ENCODE data around the gene IDH3G. TPM values are rescaled to one million over a fixed set of nuclear protein-coding genes. Genes with fewer than 3 reads are reported as not detected.

IDH3G gene
- total and polyA plus RNA-seq, 2 of the 8 experiments (the other 6 are each of a cell fraction or from before 2014, with no cell fraction given): 39.4 to 66.7 TPM

GRCh38 chrX:153804621-153805020, 10.4 kb upstream of the IDH3G start:
- H3K27me3 ChIP-seq (replicated peaks in 1 of 4; ENCODE audit: control insufficient read depth in 3 of 4, extremely low read depth in 1 of 4, insufficient read depth in 3 of 4, low read length in 3 of 4): no peaks in the 10 kb centered on the region
- H3K9ac ChIP-seq (replicated peaks in 1 of 4; ENCODE audit: extremely low read depth in 1 of 4, low read depth in 3 of 4, low read length in 3 of 4): no peak overlapping the region
- no peak overlapping the region for H2BK12ac ChIP-seq (ENCODE audit: low read depth, low read length)
- H4K20me1 ChIP-seq (replicated peaks in 1 of 2; ENCODE audit: control insufficient read depth in 1 of 2, insufficient read depth in 2 of 2, low read length in 2 of 2): peaks cover 2 to 15% of the 10 kb centered on the region in 2 experiments
- H3K23me2 ChIP-seq (ENCODE audit: low read depth, low read length): no peaks in the 10 kb centered on the region
- ChIA-PET POLR2A (ENCODE audit: partially characterized antibody) (interaction anchor here (0.8 to 5.4 kb wide), 5 partner anchors 9 to 78 kb away, joined by 3 to 22 read pairs (median 4); partner anchors contain the start of genes IDH3G and SSR4), CTCF (ENCODE audit: partially characterized antibody) (interaction anchor here (0.6 to 0.7 kb wide), 3 partner anchors 14 to 48 kb away, joined by 3 read pairs; no protein-coding TSS in a partner anchor)
- no peak overlapping the region for H2BK120ac ChIP-seq (replicated peaks; ENCODE audit: low read depth, low read length)
- H2BK5ac ChIP-seq (ENCODE audit: low read depth, low read length): no peak overlapping the region
- no peak overlapping the region for H3K18ac ChIP-seq (ENCODE audit: extremely low read depth, low read length)
- H3K4ac ChIP-seq (replicated peaks; ENCODE audit: insufficient read length, low read depth, low read length): no peak overlapping the region
- H4K91ac ChIP-seq (replicated peaks; ENCODE audit: insufficient read length, low read length): no peak overlapping the region
- no peak overlapping the region for H3K27ac ChIP-seq (ENCODE audit: low read depth, low read length)
- DNase-seq (ENCODE audit: low read depth in 1 of 2, low spot score in 2 of 2): no peak
- peaks cover 0 to 21% (median 0%) of the 10 kb centered on the region in 4 experiments; a peak in 2 of 8 replicates for H3K36me3 ChIP-seq (ENCODE audit: control insufficient read depth in 2 of 4, insufficient read depth in 4 of 4, low read length in 3 of 4)
- peaks cover 3% of the 10 kb centered on the region for H3K79me1 ChIP-seq (ENCODE audit: low read depth, low read length)
- H3K14ac ChIP-seq (ENCODE audit: insufficient read length): no peak overlapping the region
- H3K9me3 ChIP-seq (ENCODE audit: insufficient read depth in 2 of 2, low read depth in 1 of 2, low read length in 1 of 2): no peaks in the 10 kb centered on the region
- H3K4me1 ChIP-seq (replicated peaks in 1 of 4; ENCODE audit: control insufficient read depth in 3 of 4, insufficient read depth in 4 of 4, low read length in 3 of 4): peaks cover 0 to under 1% (median 0%) of the 10 kb centered on the region in 4 experiments; a peak in 1 of 7 replicates
- WGBS, 2 experiments (ENCODE audit: extremely low coverage in 1 of 2, insufficient coverage in 1 of 2, insufficient read length in 1 of 2, insufficient replicate concordance in 2 of 2, low coverage in 1 of 2, low lambda C conversion rate in 2 of 2, missing lambda C conversion rate in 1 of 2): 92% methylated on average over 5 of the region's 25 CpGs; no CpG with 5 or more reads in 1 of the 2 experiments
- no peak overlapping the region for H3K56ac ChIP-seq (replicated peaks; ENCODE audit: insufficient read length, low read depth, low read length)
- no peak overlapping the region for H3K4me3 ChIP-seq (ENCODE audit: extremely low read depth in 1 of 4, insufficient read depth in 2 of 4, low read depth in 3 of 4, low read length in 4 of 4)
- peaks cover 0 to 22% of the 10 kb centered on the region in 2 experiments; a peak in 3 of 4 replicates for H3K79me2 ChIP-seq (ENCODE audit: control insufficient read depth in 1 of 2, insufficient read depth in 2 of 2, low read length in 2 of 2)
- H2AFZ ChIP-seq (ENCODE audit: low read length): no peak overlapping the region
- H2BK15ac ChIP-seq (ENCODE audit: low read length): no peak overlapping the region
- no peak overlapping the region for H3K4me2 ChIP-seq (ENCODE audit: insufficient read depth in 1 of 2, low read depth in 2 of 2, low read length in 2 of 2)
- no peak overlapping the region for H2BK20ac ChIP-seq (ENCODE audit: low read length)
- no peak overlapping the region for H3K23ac ChIP-seq (ENCODE audit: insufficient read length)
- H2AK5ac ChIP-seq (ENCODE audit: low read depth, low read length): no peak overlapping the region
- H4K8ac ChIP-seq (ENCODE audit: extremely low read depth, insufficient read depth, low read length): no peak overlapping the region
- no peak overlapping the region for H4K5ac ChIP-seq (ENCODE audit: insufficient read length, low read depth, low read length)
- no peak for FAIRE-seq
- no peak for TF ChIP-seq JUN (IDR thresholded peaks at IDR 0.05; ENCODE audit: low read depth, low read length)
- TF ChIP-seq NANOG (IDR thresholded peaks at IDR 0.05; ENCODE audit: insufficient read depth, low read depth, low read length, poor library complexity, severe bottlenecking): no peak
- no peak for TF ChIP-seq GTF2F1 (IDR thresholded peaks at IDR 0.05; ENCODE audit: borderline replicate concordance, low read depth, low read length)
- no peak for TF ChIP-seq TAF1 (IDR thresholded peaks at IDR 0.05; ENCODE audit: low read depth, low read length)
- TF ChIP-seq ASH2L (IDR thresholded peaks at IDR 0.05; ENCODE audit: low read length): no peak
- TF ChIP-seq CTCF (IDR thresholded peaks at IDR 0.05; ENCODE audit: control extremely low read depth in 1 of 3, insufficient read depth in 1 of 3, low read depth in 1 of 3, low read length in 3 of 3): no peak
- TF ChIP-seq POLR2AphosphoS5 (IDR thresholded peaks at IDR 0.05; ENCODE audit: low read depth, low read length): no peak
- no peak for TF ChIP-seq ATF2 (IDR thresholded peaks at IDR 0.05; ENCODE audit: low read length)
- no peak for TF ChIP-seq ZNF274 (IDR thresholded peaks at IDR 0.05; ENCODE audit: borderline replicate concordance, extremely low read depth, low read length)

All from H1 (cell line).